Naive B cell (primary cell): ENCODE data around the gene PCF11. TPM values are rescaled to one million over a fixed set of nuclear protein-coding genes. Genes with fewer than 3 reads are reported as not detected.

Experiments used
- ATAC-seq, 2 donors: fragments of 150-1000 bp; cut with Tn5 transposase; 2 replicates each; pipeline ENCODE4 v1.10.0; 2021; ENCODE audit warnings: low read depth in 2 of 2, mild to moderate bottlenecking in 2 of 2, moderate library complexity in 2 of 2
- DNase-seq: peaks from one replicate; pipeline ENCODE4 v3.0.0; 2022
- H3K27ac Mint-ChIP-seq, 6 donors: one replicate each; pipeline ENCODE4 v1.8.0; 2020 to 2022; ENCODE audit warnings: mild to moderate bottlenecking in 6 of 6, mixed read lengths in 6 of 6, moderate library complexity in 5 of 6, inconsistent platforms in 2 of 6
- H3K27me3 Mint-ChIP-seq, 3 donors: one replicate each; pipeline ENCODE4 v1.8.0; 2021 to 2022; ENCODE audit warnings: mixed read lengths in 3 of 3, mild to moderate bottlenecking in 1 of 3
- H3K36me3 Mint-ChIP-seq, 2 donors: one replicate each; pipeline ENCODE4 v1.8.0; 2020 to 2022; ENCODE audit warnings: mixed read lengths in 2 of 2, inconsistent platforms in 1 of 2, mild to moderate bottlenecking in 1 of 2
- H3K4me1 Mint-ChIP-seq, 3 donors: one replicate each; pipeline ENCODE4 v1.8.0; 2020 to 2022; ENCODE audit warnings: mixed read lengths in 3 of 3, inconsistent platforms in 1 of 3, mild to moderate bottlenecking in 1 of 3, moderate library complexity in 1 of 3
- H3K4me3 Mint-ChIP-seq, 8 donors: one replicate each; pipeline ENCODE4 v1.8.0; 2020 to 2022; ENCODE audit warnings: mild to moderate bottlenecking in 8 of 8, mixed read lengths in 8 of 8, moderate library complexity in 8 of 8, inconsistent platforms in 2 of 8
- H3K9me3 Mint-ChIP-seq, 7 donors: one replicate each; pipeline ENCODE4 v1.8.0; 2020 to 2022; ENCODE audit warnings: mixed read lengths in 7 of 7, mild to moderate bottlenecking in 5 of 7, inconsistent platforms in 2 of 7, moderate library complexity in 1 of 7
- polyA plus RNA-seq, 6 donors: library from polyadenylated mRNA; unstranded; fragments of 300-500 nt; fragmentation: Illumina TruSeq; gene quantifications; one replicate each; pipeline ENCODE4 v1.2.3, GENCODE V29; 2021; ENCODE audit warnings: low read depth in 6 of 6

PCF11 gene
- polyA plus RNA-seq, 6 donors from 2014 or later, result 14.8 to 60.0 (median 39.6) TPM

DNA sequence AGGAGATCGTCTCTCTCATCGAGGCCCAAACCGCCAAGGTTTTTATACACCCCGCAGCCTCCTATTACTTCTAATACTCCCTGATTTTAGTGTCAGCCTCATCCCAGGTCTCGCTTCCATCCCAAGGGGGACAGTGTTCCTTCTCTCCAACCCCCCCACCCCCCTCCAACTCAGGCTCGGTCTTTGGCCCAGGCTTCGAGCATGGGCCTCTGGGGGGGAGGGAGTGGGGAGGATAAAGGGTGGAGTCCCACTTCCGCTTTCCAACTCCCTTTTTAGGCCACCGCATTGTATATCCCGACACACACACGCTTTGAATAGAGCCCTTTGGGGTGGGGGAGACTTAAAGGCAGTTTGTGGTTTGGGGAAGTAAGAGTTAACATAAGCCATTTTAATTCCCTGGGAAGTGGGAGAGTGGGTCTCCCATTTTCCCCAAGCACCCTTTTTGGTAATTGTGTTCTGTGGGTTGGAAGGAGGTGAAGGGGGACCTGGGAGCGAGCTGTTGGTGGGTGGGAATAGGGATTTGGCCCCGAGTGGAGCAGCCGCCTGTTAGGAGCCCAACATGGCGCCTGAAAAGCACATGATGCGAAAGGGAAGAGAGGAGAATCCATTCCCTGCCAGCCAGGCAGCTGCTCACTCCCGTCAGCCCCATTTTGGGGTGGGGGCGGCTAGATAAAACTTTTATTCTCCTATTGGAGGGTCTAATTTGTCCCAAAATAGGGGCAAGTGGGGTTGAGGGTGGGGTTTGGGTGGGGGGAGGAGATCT is 844 bp downstream of the PCF11 start:
- no peak for ATAC-seq
- Mint-ChIP-seq H3K27me3 (no peaks in the 10 kb centered on the region), H3K4me1 (peaks cover 25 to 59% (median 55%) of the 10 kb centered on the region in 3 donors), H3K4me3 (peak overlapping the region; percentile 97 to 100 (median 100)), H3K36me3 (peaks cover 11 to 20% of the 10 kb centered on the region in 2 donors), H3K27ac (peak overlapping the region; percentile 98 to 100 (median 100)), H3K9me3 (peaks cover 0 to 3% (median 0%) of the 10 kb centered on the region in 7 donors)
- peak; percentile 57 for DNase-seq

DNA sequence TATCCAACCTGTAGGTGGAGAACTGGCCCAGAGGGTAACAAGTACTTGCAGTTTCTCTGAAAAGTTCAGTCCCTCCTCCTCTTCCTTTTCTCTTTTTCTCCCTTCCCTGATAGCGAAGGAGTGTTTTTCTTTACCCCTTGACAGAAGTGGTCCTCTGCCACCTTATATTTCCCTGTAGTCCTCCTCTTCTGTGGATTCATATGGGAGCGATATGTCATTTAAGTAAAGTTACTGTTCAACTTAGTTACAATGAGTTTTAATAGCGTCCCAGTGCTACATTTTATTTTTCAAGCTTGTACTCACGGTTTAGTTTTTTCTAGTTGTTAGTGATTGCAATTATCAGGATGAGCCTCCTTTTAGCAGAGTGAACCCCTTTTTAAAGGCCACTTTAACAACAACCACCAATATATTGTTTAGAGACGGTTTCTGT is 1.4 kb downstream of the PCF11 start:
- no peak for ATAC-seq
- H3K27ac Mint-ChIP-seq, result peak overlapping the region; percentile 98 to 100 (median 100)

DNA sequence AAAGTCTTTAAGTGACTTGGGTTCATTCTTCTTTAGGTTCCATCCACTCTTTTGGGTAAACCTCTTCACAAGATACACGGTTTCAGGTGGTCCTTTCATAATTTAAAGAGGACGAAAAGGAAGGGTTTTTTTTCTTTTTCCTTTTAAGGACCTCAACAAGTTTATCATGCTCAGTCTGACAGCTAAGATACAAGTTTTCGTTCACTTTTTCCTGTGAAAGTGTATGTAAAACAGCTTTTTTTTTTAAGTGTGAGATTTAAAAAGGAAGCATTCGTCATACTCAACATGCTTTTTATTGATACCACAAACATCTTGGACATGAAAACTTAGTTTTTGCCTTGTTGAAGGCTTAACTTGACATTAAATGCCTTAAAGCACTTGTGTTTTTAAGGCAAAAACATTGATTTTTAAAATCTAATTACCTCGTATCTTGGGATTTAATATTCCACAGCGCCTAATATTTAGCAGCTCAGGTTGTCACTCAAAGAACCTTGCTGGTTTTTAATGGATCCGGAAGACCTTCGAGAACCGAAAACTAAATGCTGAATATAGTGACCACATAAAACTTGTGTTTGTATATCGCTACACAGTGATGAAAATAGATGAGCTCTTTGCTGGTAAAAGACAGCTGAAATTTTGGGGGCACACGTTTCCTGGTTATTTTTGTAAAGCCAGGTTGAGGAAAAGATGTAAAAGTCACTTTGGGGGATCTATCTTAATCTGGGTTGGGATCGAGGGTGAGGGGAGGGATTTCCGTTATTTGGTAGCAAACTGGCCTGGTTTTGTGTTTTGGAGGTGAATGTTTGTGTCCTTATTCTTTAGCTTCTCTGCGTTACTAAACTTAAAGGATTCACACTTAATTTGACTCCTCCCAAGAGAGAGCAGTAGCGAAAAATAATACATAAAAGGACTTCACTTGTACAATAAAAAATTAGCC is 2.3 kb downstream of the PCF11 start:
- no peaks in the 10 kb centered on the region for H3K27me3 Mint-ChIP-seq
- peak overlapping the region; percentile 97 to 100 (median 100) for H3K4me3 Mint-ChIP-seq
- ATAC-seq, result no peak
- peaks cover 25 to 64% (median 53%) of the 10 kb centered on the region in 3 donors for H3K4me1 Mint-ChIP-seq
- DNase-seq, result no peak
- H3K36me3 Mint-ChIP-seq, result peaks cover 11 to 20% of the 10 kb centered on the region in 2 donors
- peak overlapping the region; percentile 4 to 100 (median 98) for H3K27ac Mint-ChIP-seq
- peaks cover 0 to 3% (median 0%) of the 10 kb centered on the region in 7 donors for H3K9me3 Mint-ChIP-seq

More for the DNA sequence above, 1.4 kb downstream of the PCF11 start:
- peak overlapping the region; percentile 97 to 100 (median 100) for H3K4me3 Mint-ChIP-seq
- H3K4me1 Mint-ChIP-seq, result peaks cover 25 to 59% (median 56%) of the 10 kb centered on the region in 3 donors
- no peak for DNase-seq
- peaks cover 11 to 20% of the 10 kb centered on the region in 2 donors for H3K36me3 Mint-ChIP-seq
- peaks cover 0 to 3% (median 0%) of the 10 kb centered on the region in 7 donors for H3K9me3 Mint-ChIP-seq
- H3K27me3 Mint-ChIP-seq, result no peaks in the 10 kb centered on the region

DNA sequence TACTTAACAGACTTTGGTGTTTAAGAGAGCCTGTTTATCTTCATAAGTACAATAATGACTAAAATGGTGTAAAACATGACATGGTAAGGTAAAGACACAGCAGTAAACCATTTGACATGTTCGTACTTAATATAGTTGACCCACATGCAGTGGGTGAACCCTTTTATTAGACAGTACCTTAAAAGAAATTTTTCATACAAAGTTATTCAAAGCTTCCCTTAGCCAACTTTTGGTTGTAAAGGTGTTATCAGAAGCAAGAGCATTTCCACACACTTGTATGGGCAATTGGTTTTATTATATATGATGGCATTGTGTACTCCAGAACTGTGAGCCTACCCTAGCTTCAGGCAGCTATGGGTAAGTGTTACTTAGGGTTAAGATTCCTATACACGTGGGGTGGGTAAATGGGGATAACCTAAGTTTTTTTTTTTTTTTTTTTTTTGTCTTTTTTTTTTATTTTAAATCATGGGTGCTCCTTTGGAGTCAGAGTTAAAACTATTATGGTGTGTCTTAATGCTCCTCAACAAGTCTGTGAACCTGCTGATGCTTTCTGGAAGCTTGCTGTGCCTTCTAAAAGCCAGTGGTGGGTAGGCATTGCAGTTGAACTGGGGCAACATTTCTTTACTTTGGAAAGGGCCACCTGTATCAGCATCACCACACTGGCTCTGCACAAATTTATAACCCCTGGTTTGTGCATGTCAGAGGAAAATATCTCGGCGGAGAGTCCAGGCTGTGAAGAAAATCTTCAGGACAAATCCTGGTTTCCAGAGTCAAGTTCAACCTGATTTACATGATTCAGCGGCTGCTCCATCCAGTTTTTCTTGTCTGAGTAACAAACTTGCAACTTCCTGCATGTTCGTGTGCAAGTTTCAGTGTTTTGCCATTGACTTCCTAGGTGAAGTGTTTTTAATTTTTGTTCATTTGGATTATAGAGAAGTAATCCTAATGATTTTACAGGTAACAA is 3.3 kb downstream of the PCF11 start:
- peak overlapping the region in 5 of 6 donors; percentile 4 to 100 (median 99) for H3K27ac Mint-ChIP-seq
- peaks cover 0 to 3% (median 0%) of the 10 kb centered on the region in 7 donors for H3K9me3 Mint-ChIP-seq
- H3K4me1 Mint-ChIP-seq, result peaks cover 28 to 64% (median 56%) of the 10 kb centered on the region in 3 donors
- DNase-seq, result no peak
- H3K27me3 Mint-ChIP-seq, result no peaks in the 10 kb centered on the region
- ATAC-seq, result no peak
- peaks cover 11 to 20% of the 10 kb centered on the region in 2 donors for H3K36me3 Mint-ChIP-seq
- H3K4me3 Mint-ChIP-seq, result peak overlapping the region; percentile 97 to 100 (median 100)

- Mint-ChIP-seq H3K4me1 (peaks cover 40 to 67% (median 49%) of the 10 kb centered on the region in 3 donors), H3K27ac (peak overlapping the region in 5 of 6 donors; percentile 60 to 99 (median 82)), H3K36me3 (peaks cover 22 to 33% of the 10 kb centered on the region in 2 donors), H3K27me3 (no peaks in the 10 kb centered on the region), H3K4me3 (peak overlapping the region; percentile 8 to 98 (median 58)), H3K9me3 (peaks cover 0 to 3% (median 0%) of the 10 kb centered on the region in 7 donors)
- ATAC-seq (no peak), DNase-seq (no peak)
Observed at GRCh38 chr11:83161610-83162199, 4.8 kb downstream of the PCF11 start.

DNA sequence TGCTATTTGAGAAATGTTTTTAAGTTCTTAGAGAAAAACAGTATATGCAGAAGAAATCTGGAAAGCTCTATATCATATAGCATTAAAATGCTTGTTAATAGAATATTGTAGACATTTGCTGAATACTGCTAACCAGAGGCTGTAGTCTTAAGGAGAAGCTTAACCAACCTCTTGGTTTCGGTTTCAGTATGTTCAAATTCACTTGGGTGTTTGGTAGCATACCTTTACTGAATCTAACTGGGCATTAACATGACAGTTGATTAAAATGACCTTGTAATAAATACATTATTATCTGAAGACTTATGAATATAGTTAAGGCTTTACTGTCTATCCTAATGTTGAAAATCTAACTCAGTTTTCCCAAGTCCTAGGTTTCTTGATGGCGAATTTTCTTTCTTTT is 5.4 kb downstream of the PCF11 start:
- ATAC-seq, result peak; percentile 54 to 59
- DNase-seq, result peak; percentile 24
- Mint-ChIP-seq H3K4me3 (peak overlapping the region in 6 of 8 donors; percentile 8 to 98 (median 60)), H3K4me1 (peaks cover 40 to 62% (median 49%) of the 10 kb centered on the region in 3 donors), H3K9me3 (no peaks in the 10 kb centered on the region), H3K27ac (peak overlapping the region in 5 of 6 donors; percentile 29 to 99 (median 76)), H3K27me3 (no peaks in the 10 kb centered on the region), H3K36me3 (peaks cover 24 to 29% of the 10 kb centered on the region in 2 donors)

GRCh38 chr11:83166193-83166866 is 9.4 kb downstream of the PCF11 start:
- no peak for DNase-seq
- H3K4me1 Mint-ChIP-seq, result peaks cover 49 to 67% (median 60%) of the 10 kb centered on the region in 3 donors
- ATAC-seq, result no peak

GRCh38 chr11:83168756-83169155 is 11.8 kb downstream of the PCF11 start:
- Mint-ChIP-seq H3K4me3 (peak overlapping the region in 2 of 8 donors; percentile 23 to 44), H3K27me3 (no peaks in the 10 kb centered on the region), H3K4me1 (peaks cover 47 to 74% (median 63%) of the 10 kb centered on the region in 3 donors), H3K9me3 (no peaks in the 10 kb centered on the region), H3K27ac (peak overlapping the region in 4 of 6 donors; percentile 47 to 78 (median 62)), H3K36me3 (peaks cover 33 to 34% of the 10 kb centered on the region in 2 donors)
- DNase-seq (no peak), ATAC-seq (no peak)

More at GRCh38 chr11:83166193-83166866, 9.4 kb downstream of the PCF11 start:
- Mint-ChIP-seq H3K9me3 (no peaks in the 10 kb centered on the region), H3K27ac (peak overlapping the region in 5 of 6 donors; percentile 43 to 76 (median 67)), H3K27me3 (no peaks in the 10 kb centered on the region), H3K36me3 (peaks cover 30 to 34% of the 10 kb centered on the region in 2 donors), H3K4me3 (peak overlapping the region in 2 of 8 donors; percentile 5 to 54)

GRCh38 chr11:83170865-83171264 is 13.9 kb downstream of the PCF11 start:
- peak overlapping the region in 2 of 6 donors; percentile 21 to 35 for H3K27ac Mint-ChIP-seq
- H3K36me3 Mint-ChIP-seq, result peaks cover 29 to 32% of the 10 kb centered on the region in 2 donors
- no peaks in the 10 kb centered on the region for H3K27me3 Mint-ChIP-seq
- no peak for ATAC-seq
- no peak for DNase-seq
- no peaks in the 10 kb centered on the region for H3K9me3 Mint-ChIP-seq
- peaks cover 49 to 78% (median 77%) of the 10 kb centered on the region in 3 donors for H3K4me1 Mint-ChIP-seq
- peak overlapping the region in 7 of 8 donors; percentile 6 to 81 (median 49) for H3K4me3 Mint-ChIP-seq

GRCh38 chr11:83172551-83172950 is 15.6 kb downstream of the PCF11 start:
- no peak for DNase-seq
- Mint-ChIP-seq H3K36me3 (peaks cover 16 to 26% of the 10 kb centered on the region in 2 donors), H3K4me1 (peaks cover 48 to 82% (median 73%) of the 10 kb centered on the region in 3 donors), H3K27ac (peak overlapping the region in 4 of 6 donors; percentile 37 to 81 (median 40)), H3K27me3 (no peaks in the 10 kb centered on the region), H3K4me3 (peak overlapping the region; percentile 20 to 81 (median 48)), H3K9me3 (no peaks in the 10 kb centered on the region)
- ATAC-seq, result peak in 1 of 2 donors; percentile 45

GRCh38 chr11:83174008-83174407 is 17.1 kb downstream of the PCF11 start:
- ATAC-seq (peak; percentile 72 to 79), DNase-seq (no peak)
- H3K4me1 Mint-ChIP-seq, result peaks cover 41 to 77% (median 59%) of the 10 kb centered on the region in 3 donors
- H3K36me3 Mint-ChIP-seq, result peaks cover 10 to 24% of the 10 kb centered on the region in 2 donors
- H3K4me3 Mint-ChIP-seq, result peak overlapping the region; percentile 53 to 79 (median 63)
- H3K27ac Mint-ChIP-seq, result peak overlapping the region in 2 of 6 donors; percentile 36 to 65
- H3K27me3 Mint-ChIP-seq, result no peaks in the 10 kb centered on the region
- H3K9me3 Mint-ChIP-seq, result no peaks in the 10 kb centered on the region
